Tibial artery (tissue), 4 donors: ENCODE results near the gene TMEM79.

Experiments
- DNase-seq, 2 donors: peaks; one replicate each; pipeline ENCODE4 v3.0.0-alpha.2; 2019
- H3K27ac ChIP-seq, 2 donors: fragments of 200-600 bp; sonication (generic) in 1 of 2; 1 replicate in 1 of 2; 2 replicates in 1 of 2; pipeline ENCODE4 v1.5.1; 2018 to 2019; ENCODE audit warnings: mild to moderate bottlenecking in 1 of 2
- H3K27me3 ChIP-seq, 2 donors: fragments of 200-600 bp; sonication (generic) in 1 of 2; one replicate each; pipeline versions ENCODE4 v1.5.1 to v1.6.0; 2016 to 2019
- H3K36me3 ChIP-seq, 3 donors: fragments of 200-600 bp; sonication (generic) in 2 of 3; one replicate each; pipeline ENCODE4 v1.5.1; 2016 to 2019; ENCODE audit warnings: mild to moderate bottlenecking in 2 of 3
- H3K4me1 ChIP-seq, 4 donors: fragments of 200-600 bp; sonication (generic) in 2 of 4; 1 replicate in 3 of 4; 2 replicates in 1 of 4; pipeline ENCODE4 v1.5.1; 2016 to 2019
- H3K4me3 ChIP-seq, 2 donors: fragments of 200-600 bp; sonication (generic) in 1 of 2; 1 replicate in 1 of 2; 2 replicates in 1 of 2; pipeline ENCODE4 v1.5.1; 2018 to 2019; ENCODE audit warnings: mild to moderate bottlenecking in 2 of 2
- H3K9me3 ChIP-seq, 3 donors: fragments of 200-600 bp; sonication (generic) in 1 of 3; one replicate each; pipeline ENCODE4 v1.5.1; 2016 to 2019
- CTCF ChIP-seq, 2 experiments: fragments of 200-600 bp in 1 of 2; fragments of 450-650 bp in 1 of 2; IDR thresholded peaks; one replicate each; pipeline ENCODE4 v1.5.1; 2017 to 2019; ENCODE audit warnings: antibody characterized with exemption in 2 of 2, mild to moderate bottlenecking in 1 of 2, moderate library complexity in 1 of 2
- intact Hi-C: fragments of 100-400 bp; cut with DNase I; formaldehyde crosslinking; loops from one replicate; pipeline ENCODE4 v1.15.0; 2023; ENCODE audit warnings: low total_unique reads

Gene TMEM79

GRCh38 chr1:156262461-156263287 lies 21.5 kb upstream of the TMEM79 start:
- no peaks in the 10 kb centered on the region for H3K9me3 ChIP-seq
- H3K4me3 ChIP-seq, result no peak overlapping the region
- H3K27ac ChIP-seq, result no peak overlapping the region
- no peaks in the 10 kb centered on the region for H3K27me3 ChIP-seq
- intact Hi-C loops, result no loop called here
- DNase-seq, result no peak
- no peaks in the 10 kb centered on the region for H3K4me1 ChIP-seq
- H3K36me3 ChIP-seq, result peaks cover 85 to 100% (median 97%) of the 10 kb centered on the region in 3 donors
- TF ChIP-seq CTCF (IDR thresholded peaks at IDR 0.05), result no peak

GRCh38 chr1:156263288-156263655 lies 20.9 kb upstream of the TMEM79 start:
- Histone ChIP-seq H3K27me3 (no peaks in the 10 kb centered on the region), H3K4me3 (no peak overlapping the region), H3K9me3 (no peaks in the 10 kb centered on the region), H3K27ac (no peak overlapping the region), H3K36me3 (peaks cover 85 to 100% (median 97%) of the 10 kb centered on the region in 3 donors), H3K4me1 (no peaks in the 10 kb centered on the region)
- no peak for TF ChIP-seq CTCF (IDR thresholded peaks at IDR 0.05)
- intact Hi-C loops, result no loop called here
- no peak for DNase-seq

DNA sequence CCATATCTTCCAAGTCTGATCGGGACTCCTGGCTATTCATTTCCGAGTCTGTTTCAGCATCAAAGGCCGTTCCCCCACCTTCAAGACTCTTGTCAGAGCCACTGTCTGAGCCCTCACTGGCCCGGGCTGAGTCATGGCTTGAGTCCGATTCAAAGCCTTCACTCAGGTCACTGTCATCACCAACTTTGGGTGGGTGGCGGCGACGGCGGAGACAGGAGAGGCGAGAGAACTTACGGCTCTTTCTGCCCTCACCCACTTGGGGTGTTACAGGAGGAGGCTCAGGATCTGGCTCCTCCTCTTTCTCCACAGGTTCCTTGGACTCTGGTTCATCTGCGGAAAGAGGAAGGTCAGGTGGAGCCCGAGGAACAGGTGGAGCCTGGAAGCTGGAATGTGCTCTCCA lies 18.1 kb upstream of the TMEM79 start:
- no peaks in the 10 kb centered on the region for H3K9me3 ChIP-seq
- H3K4me1 ChIP-seq, result no peaks in the 10 kb centered on the region
- DNase-seq, result no peak
- H3K27ac ChIP-seq, result no peak overlapping the region
- no peak for TF ChIP-seq CTCF (IDR thresholded peaks at IDR 0.05)
- H3K36me3 ChIP-seq, result peaks cover 75 to 100% (median 95%) of the 10 kb centered on the region in 3 donors
- intact Hi-C loops, result no loop called here
- no peaks in the 10 kb centered on the region for H3K27me3 ChIP-seq
- no peak overlapping the region for H3K4me3 ChIP-seq

DNA sequence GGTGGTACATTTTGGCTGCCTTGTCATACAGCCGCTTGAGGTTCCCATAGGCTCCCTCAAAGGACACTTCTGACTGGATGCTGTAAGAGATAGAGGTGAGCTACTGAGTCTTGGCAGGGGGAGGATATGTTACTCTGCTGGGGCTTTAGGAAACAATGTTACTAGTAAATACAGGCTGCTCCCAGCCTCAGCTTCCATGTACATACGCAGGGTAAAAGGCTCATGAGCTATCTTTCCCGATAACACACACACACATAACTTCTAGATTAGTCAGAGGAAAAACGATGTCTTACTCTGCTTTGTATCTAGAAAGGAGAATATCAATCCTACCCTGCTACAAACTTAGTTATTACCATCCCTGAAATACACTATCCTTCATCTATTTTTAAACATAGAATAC lies 15.8 kb upstream of the TMEM79 start:
- no peak for TF ChIP-seq CTCF (IDR thresholded peaks at IDR 0.05)
- no peak for DNase-seq
- Histone ChIP-seq H3K4me1 (no peaks in the 10 kb centered on the region), H3K27me3 (no peaks in the 10 kb centered on the region), H3K4me3 (no peak overlapping the region), H3K9me3 (no peaks in the 10 kb centered on the region), H3K36me3 (peaks cover 81 to 100% (median 91%) of the 10 kb centered on the region in 3 donors), H3K27ac (no peak overlapping the region)
- intact Hi-C loops, result no loop called here

GRCh38 chr1:156270314-156270713 lies 13.8 kb upstream of the TMEM79 start:
- no peaks in the 10 kb centered on the region for H3K27me3 ChIP-seq
- intact Hi-C loops, result no loop called here
- no peak overlapping the region for H3K4me3 ChIP-seq
- no peak for DNase-seq
- H3K9me3 ChIP-seq, result no peaks in the 10 kb centered on the region
- no peak for TF ChIP-seq CTCF (IDR thresholded peaks at IDR 0.05)
- H3K4me1 ChIP-seq, result no peaks in the 10 kb centered on the region
- H3K27ac ChIP-seq, result no peak overlapping the region
- H3K36me3 ChIP-seq, result peaks cover 84 to 100% (median 93%) of the 10 kb centered on the region in 3 donors
